ENCODE data around the gene ARPC1B.

The ARPC1B gene

GRCh38 chr7:99389772-99390171 lies 15.2 kb downstream of the ARPC1B start:
- DNase-seq (ENCODE audit: low spot score) = no peak

DNA sequence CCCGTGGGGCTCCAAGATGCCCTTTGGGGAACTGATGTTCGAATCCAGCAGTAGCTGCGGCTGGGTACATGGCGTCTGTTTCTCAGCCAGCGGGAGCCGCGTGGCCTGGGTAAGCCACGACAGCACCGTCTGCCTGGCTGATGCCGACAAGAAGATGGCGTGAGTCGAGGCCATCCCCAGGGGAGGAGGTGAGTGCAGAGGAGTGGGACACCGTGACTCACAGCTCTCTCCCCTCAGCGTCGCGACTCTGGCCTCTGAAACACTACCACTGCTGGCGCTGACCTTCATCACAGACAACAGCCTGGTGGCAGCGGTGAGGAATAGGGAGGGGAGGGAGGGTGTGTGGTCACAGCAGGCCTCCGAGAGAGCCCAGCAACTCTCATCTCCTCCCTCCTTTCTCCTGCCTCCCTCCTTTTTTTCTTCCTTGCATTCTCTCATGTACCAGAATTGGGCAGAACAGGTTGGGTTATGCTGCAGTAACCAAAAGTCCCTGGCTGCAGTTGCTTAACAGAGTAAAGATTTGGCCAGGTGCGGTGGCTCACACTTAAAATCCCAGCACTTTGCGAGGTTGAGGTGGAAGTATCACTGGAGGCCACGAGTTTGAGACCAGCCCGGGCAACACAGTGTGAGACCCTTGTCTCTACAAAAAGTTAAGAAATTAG lies 16.5 kb downstream of the ARPC1B start:
- no peak for DNase-seq (ENCODE audit: low spot score)

DNA sequence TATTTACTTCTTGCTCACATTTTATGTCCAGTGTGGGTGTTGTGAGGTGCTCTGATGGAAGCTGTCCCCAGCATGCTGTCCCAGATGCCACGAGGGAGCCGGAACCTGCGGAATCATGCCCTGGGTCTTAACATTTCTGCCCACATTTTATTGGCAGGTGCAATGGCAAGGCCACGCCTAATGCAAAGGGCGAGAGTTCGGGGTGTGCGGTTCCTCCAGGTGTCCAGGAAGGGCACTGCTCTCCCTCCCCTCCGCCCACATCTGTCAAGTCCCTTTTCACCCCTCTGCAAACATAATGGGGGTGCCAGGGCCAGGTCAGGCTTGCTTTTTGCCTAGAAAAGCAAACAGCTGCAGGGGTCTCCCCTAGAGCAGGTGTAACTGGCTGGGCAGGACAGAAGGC lies 17.5 kb downstream of the ARPC1B start:
- DNase-seq (ENCODE audit: low spot score) = no peak

DNA sequence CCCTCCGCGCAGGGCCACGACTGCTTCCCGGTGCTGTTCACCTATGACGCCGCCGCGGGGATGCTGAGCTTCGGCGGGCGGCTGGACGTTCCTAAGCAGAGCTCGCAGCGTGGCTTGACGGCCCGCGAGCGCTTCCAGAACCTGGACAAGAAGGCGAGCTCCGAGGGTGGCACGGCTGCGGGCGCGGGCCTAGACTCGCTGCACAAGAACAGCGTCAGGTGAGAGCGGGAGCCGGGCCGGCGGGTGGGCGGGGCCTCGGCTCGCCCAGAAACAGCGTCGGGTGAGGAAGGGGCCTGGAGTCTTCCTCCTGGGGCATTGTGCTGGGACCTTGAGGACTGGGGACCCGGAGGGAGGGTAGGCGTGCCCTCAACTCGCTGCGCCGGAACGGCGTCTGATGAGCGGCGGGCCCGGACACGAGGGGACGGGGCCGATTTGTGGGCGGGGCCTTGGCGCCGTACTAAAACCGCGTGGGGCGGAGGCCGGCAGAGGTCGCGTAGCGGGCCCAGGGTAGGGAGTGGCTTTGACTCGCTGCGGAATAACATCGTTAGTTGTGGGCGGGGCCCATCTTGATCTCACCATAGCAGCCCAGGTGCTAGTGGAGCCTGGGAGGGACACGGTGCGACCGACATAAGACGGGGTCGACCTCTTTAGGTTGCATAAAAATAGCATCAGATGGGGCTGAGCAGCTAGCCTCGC lies 18.3 kb downstream of the ARPC1B start:
- peak; percentile 48 for DNase-seq (ENCODE audit: low spot score)

- DNase-seq (ENCODE audit: low spot score) = no peak
Measured at GRCh38 chr7:99393355-99394187, 19.0 kb downstream of the ARPC1B start.

GRCh38 chr7:99394188-99394502 lies 19.6 kb downstream of the ARPC1B start:
- no peak for DNase-seq (ENCODE audit: low spot score)

- DNase-seq (ENCODE audit: low spot score) = no peak
Measured at GRCh38 chr7:99395616-99396327, 21.2 kb downstream of the ARPC1B start.

- DNase-seq (ENCODE audit: low spot score) = no peak
Measured at GRCh38 chr7:99396418-99397296, 22.1 kb downstream of the ARPC1B start.

DNA sequence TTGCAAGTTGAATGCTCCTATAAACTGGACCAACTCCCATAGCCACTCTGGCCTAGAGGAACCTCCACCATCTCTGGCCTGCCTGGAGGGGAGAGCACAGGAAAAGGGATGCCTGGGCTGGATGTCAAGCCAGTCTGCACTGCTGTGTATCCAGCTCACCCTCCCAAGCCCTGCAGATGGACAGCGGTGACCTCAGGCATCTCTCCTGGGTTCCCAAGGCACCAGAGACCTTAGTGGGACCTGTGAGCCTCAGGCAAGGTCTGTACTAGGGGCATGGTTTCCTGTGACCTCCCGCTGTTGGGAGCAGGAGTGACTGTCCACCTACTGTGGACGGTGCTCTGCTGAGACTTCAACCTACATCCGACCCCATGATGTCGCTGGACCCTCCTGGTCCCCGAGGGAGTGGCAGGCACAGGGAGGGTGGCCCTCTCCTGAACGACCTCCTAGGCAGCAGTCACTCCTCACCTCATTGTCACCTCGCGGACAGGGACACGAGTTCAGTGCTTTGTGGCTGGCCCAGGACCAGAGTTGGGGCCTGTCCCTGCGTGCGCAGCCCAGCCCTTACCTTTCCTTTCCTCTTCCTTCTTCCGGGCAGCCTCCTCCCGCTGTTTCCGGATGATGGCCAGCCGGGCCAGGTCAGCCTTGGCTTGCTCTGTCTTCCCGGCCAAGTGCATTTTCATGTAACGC lies 22.9 kb downstream of the ARPC1B start:
- DNase-seq (ENCODE audit: low spot score) = no peak

DNA sequence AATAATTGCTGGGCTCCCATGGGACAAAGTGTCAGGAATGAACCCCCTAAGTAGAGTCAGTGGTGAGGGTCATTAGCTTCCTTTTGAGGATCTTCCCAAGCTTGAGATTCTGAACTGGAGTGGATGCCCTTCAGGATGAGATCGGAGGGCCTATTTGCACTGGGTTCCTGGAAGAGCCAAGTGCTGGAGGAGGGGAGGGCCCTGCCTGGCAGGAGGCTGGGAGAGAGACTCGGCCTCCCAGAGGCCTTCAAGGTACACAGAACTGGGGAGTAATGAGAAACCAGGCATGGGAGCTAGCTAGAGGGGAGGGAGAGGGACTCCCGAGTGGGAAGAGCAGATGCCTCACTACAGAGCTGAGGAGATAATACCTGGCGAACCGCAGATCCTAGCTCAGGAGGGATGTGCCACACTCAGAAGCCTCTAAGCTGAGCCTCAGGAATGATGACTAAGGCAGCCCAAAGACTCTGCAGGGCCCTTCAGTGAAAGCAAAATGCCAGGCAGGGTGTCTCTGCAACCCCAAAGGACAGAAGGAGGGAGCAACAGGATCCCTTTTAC lies 24.4 kb downstream of the ARPC1B start:
- no peak for DNase-seq (ENCODE audit: low spot score)

- no peak for DNase-seq (ENCODE audit: low spot score)
Measured at GRCh38 chr7:99399597-99399996, 25.1 kb downstream of the ARPC1B start.

DNA sequence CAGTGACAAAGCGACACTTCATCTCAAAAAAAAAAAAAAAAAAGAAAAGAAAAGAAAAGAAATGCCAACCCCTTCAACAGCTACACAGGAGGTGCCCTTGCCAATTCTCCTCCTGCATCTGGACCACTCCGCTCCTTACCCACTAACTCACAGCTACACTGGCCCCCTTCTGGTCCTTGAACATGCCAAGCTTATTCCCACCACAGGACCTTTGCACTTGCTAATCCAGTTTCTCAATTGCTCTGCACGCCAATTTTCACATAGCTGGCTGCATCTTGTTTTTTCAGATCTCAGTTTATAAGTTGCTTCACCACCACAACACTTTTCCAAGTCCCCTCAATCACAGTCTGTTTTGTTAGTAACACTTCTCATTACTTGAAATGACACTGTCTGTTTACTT lies 28.3 kb downstream of the ARPC1B start:
- DNase-seq (ENCODE audit: low spot score) = no peak

DNA sequence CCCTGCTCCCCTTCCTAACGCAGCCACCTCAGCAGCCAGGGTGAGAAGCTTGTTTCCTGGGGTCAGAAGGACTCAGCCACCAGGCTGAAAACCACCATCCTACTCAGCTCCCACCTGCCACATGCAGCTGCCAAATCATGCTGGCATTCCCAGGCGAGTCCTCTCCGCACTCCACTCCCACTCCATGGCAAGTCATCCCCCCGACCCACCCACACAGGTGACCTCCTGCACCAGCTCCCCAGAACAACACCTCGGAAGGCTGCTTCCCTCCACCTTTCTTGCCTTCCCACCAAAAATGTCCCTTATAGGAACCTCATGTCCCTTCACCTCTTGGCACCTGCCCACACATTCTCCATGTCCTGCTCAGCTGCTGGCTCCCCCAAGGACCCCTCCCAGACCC lies 29.2 kb downstream of the ARPC1B start:
- DNase-seq (ENCODE audit: low spot score) = no peak

DNA sequence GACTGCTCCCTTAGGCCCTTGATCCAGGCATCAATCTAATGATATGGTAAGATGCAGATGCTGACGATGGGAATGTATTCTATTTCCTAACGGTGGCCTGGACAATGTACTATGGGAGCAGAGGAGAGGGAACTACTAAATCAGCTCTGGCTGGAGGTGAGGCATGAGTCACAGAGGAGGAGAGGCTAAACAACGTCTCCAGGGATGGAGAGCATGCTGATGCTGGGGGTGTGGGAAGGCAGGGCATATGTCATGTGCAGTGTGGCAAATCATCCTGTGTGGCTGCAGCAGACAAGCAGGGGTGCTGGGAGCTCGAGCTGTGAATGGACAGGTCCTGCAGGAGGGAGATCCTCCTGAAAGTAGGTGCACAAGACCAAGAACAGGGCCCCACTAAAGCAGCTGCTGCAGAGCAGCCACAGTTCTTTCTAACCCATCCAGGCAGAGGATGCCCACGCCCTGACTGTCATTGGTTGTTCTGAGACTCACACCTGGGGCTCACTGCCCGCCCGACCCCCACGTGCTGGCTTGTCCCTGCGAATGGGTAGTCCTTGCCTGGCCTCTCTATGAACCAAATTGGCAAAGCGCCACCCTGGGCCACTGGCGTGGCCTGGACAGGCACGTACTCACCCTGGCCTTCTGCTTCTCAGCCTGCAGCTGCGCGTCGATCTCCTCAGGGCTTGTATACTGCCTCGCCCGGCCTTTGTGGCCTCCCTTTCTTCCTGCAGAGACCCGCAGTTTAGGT lies 29.9 kb downstream of the ARPC1B start:
- DNase-seq (ENCODE audit: low spot score) = peak; percentile 43

DNA sequence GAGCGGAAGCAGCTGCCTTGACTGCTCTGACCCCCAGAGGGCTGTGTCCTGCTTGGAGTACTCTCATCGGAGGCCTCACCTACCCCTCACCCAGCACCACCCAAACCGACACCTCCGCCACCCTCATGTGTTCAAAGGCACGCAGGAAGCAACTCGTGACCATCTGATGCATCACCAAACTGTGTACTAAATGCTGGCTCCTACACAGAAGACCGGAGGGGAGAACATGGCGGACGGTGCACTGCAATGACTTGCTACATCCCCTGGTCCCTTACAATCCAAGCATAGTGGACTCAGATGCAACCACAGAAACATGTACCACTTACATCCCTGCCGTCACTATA lies 30.4 kb downstream of the ARPC1B start:
- DNase-seq (ENCODE audit: low spot score) = no peak

DNA sequence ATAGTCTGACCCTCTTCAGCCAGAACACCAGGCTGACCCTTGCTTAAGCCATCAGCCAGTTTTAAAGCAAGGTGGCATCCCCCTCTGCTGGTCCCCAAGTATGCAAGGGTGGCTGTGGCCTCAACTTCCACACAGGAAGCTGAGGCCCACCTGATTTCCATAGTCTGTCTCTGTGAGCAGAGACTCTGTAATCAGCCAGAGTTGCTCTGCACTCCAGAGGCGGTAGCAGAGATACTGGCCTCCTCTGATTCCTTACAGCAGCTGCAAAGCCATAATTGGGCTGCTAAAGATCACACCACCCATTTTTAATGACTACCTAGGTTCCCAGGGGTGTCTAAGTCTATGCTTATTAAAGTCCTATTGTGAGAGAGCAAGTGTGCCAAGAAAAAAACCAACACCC lies 32.0 kb downstream of the ARPC1B start:
- DNase-seq (ENCODE audit: low spot score) = no peak

DNA sequence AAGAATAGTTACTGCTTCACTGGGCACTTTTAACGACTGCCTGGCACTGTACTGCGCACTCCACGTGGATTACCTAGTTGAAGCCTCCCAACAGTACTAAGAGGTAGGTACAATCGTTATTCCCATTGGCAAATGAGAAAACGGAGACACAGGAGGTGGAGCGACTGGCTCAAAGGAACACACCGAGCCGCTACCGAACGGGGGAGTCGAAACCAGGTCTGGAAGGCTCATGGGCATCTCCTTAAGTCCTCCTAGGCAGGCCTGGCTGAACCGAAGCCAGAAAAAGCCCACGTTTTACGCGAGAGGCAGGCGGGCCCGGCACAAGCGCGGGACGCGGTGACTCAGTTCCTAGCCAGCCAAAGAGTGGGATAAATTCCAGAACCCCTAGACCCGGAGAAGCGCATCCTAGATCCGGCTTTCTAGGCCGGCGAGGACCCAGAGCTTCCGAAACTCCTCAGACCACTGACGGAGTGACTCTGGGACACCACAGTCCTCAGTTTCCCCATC lies 33.4 kb downstream of the ARPC1B start:
- DNase-seq (ENCODE audit: low spot score) = peak; percentile 92

- peak; percentile 96 for DNase-seq (ENCODE audit: low spot score)
Measured at GRCh38 chr7:99408379-99409191, 34.1 kb downstream of the ARPC1B start, which contains the start of the genes BUD31 and PDAP1. BUD31 (plus strand) TSS chr7:99408969; CDS start chr7:99411093, 2,124 bp downstream. PDAP1 (minus strand) TSS chr7:99408597; CDS start chr7:99408548, 49 bp downstream.

DNA sequence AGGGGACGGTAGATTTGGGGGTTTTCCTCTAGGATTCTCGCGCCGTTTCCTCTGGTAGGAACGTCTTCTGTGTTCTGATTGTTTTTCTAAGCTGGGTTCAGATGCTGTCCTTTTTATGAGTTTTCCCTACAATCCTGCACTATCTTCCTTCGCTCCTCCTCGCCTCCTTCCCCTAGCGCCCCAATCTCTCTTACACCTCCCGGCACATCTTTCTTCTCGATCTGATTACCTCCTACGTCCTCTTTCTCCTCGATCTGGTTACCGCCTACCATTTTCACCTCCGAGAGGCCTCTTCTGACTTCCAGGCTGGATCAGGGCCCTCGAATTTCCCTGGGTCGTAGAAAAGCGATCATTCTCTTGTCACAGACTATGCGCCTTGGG lies 34.7 kb downstream of the ARPC1B start:
- no peak for DNase-seq (ENCODE audit: low spot score)
